Skin of body (tissue), 2 donors: ENCODE measurements around the gene TSPAN6. TPM values are rescaled to one million over a fixed set of nuclear protein-coding genes. Genes with fewer than 3 reads are reported as not detected.
A peak's percentile ranks its signal among the peaks of the same experiment; 100 is the strongest.

ENCODE experiments used
- DNase-seq: peaks from one replicate; lab custom pipeline; 2025; lab: John Stamatoyannopoulos, UW
- total RNA-seq: library from RNA; depleted of rRNA; stranded (reverse); fragments of >200 nt; gene quantifications from one replicate; pipeline ENCODE4 v1.2.3, GENCODE V29; 2014

The TSPAN6 gene
- total RNA-seq, 1 donor from 2014 or later, result 29.3 TPM

- no peak for DNase-seq
These were observed 49.9 kb downstream of the TSPAN6 start for GRCh38 chrX:100586747-100587146.

- DNase-seq, result peak; percentile 35
These were observed 52.0 kb downstream of the TSPAN6 start, which contains the start of gene TNMD for GRCh38 chrX:100584611-100585010. TSS of gene TNMD (plus strand) at chrX:100584936. CDS start at chrX:100585019, 83 bp downstream.

Other genes starting within 250 kb of the TSPAN6 start
- gene PCDH19, start 226.5 kb downstream of the TSPAN6 start, total RNA-seq, result 3.5 TPM
- 19.6 TPM for gene TNMD, start 51.9 kb downstream of the TSPAN6 start, total RNA-seq
- gene SRPX2, start 7.4 kb upstream of the TSPAN6 start, total RNA-seq, result 11.2 TPM
- gene SYTL4, start 95.3 kb upstream of the TSPAN6 start, total RNA-seq, result 3.8 TPM
- 8.9 TPM for gene CSTF2, start 183.6 kb upstream of the TSPAN6 start, total RNA-seq
- gene NOX1, start 237.6 kb upstream of the TSPAN6 start, total RNA-seq, result not detected